Measurements from ENCODE around the gene KCNQ4.

Gene KCNQ4

GRCh38 chr1:40872276-40872675 is 88.7 kb downstream of the KCNQ4 start:
- DNase-seq: no peak

- DNase-seq: no peak
These were observed 90.4 kb downstream of the KCNQ4 start for GRCh38 chr1:40873863-40874472.

- DNase-seq: no peak
These were observed 92.8 kb downstream of the KCNQ4 start for GRCh38 chr1:40876436-40876761.

GRCh38 chr1:40876891-40877290 is 93.3 kb downstream of the KCNQ4 start:
- DNase-seq: no peak

GRCh38 chr1:40877698-40878097 is 94.1 kb downstream of the KCNQ4 start:
- no peak for DNase-seq

- DNase-seq: no peak
These were observed 95.3 kb downstream of the KCNQ4 start for GRCh38 chr1:40878906-40879305.

- DNase-seq: no peak
These were observed 96.0 kb downstream of the KCNQ4 start for GRCh38 chr1:40879482-40880175.

GRCh38 chr1:40880813-40881549 is 97.4 kb downstream of the KCNQ4 start:
- no peak for DNase-seq

- no peak for DNase-seq
These were observed 100.6 kb downstream of the KCNQ4 start for GRCh38 chr1:40884055-40884795.

GRCh38 chr1:40886318-40887011 is 102.9 kb downstream of the KCNQ4 start:
- DNase-seq: no peak

- DNase-seq: no peak
These were observed 103.4 kb downstream of the KCNQ4 start for GRCh38 chr1:40887012-40887378.

GRCh38 chr1:40887652-40888051 is 104.1 kb downstream of the KCNQ4 start:
- DNase-seq: no peak
